BE2C (cell line): ENCODE results near the gene BARD1.
"Not testable (repeated sequence)": the region's sequence is repeated elsewhere in the genome, so short reads cannot be mapped to it uniquely, and the experiment has no call there.

Experiments used
- DNase-seq: peaks from one replicate; pipeline ENCODE4 v3.0.0-alpha.2; 2020
- H3K27me3 ChIP-seq: fragments of 250-450 bp; sonication (Bioruptor Pico); 2 replicates; pipeline ENCODE4 v1.5.1; 2020; ENCODE audit warnings: mild to moderate bottlenecking
- H3K36me3 ChIP-seq: fragments of 250-450 bp; sonication (Bioruptor Pico); 2 replicates; pipeline ENCODE4 v1.5.1; 2020; ENCODE audit warnings: mild to moderate bottlenecking
- H3K4me1 ChIP-seq: fragments of 250-450 bp; sonication (Bioruptor Pico); 2 replicates; pipeline ENCODE4 v1.5.1; 2020
- H3K4me3 ChIP-seq: 2 replicates; pipeline ENCODE4 v1.5.1; 2011; ENCODE audit warnings: low read depth, low read length
- H3K9me3 ChIP-seq: fragments of 250-450 bp; sonication (Bioruptor Pico); 2 replicates; pipeline ENCODE4 v1.5.1; 2020
- TF ChIP-seq, protein P1 (sequence below): IDR thresholded peaks from 2 replicates; pipeline ENCODE4 v1.5.1; 2012; ENCODE audit warnings: mild to moderate bottlenecking, low read depth, low read length

BARD1 gene

DNA sequence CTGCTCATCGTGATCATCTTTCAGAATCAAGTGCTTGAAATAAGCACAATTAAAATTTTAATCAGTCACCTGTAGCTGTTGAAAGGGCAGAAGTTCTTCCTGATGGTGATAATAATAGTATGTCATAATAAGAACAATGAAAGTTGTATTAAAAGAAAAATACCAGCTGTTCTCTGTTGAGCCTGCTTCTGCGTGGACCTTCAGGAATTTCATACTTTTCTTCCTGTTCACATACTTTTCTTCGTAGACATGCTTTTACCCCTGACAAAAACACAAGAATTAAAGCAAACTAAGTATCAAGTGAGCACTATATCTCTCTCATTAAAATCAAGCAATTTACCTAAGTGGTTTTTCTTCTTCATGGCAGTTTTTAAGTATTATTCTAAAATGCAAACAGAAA is 79.2 kb downstream of the BARD1 start:
- no peaks in the 10 kb centered on the region for H3K27me3 ChIP-seq
- no peak overlapping the region for H3K4me3 ChIP-seq
- DNase-seq, result no peak
- no peaks in the 10 kb centered on the region for H3K9me3 ChIP-seq
- TF ChIP-seq, protein P1, sequence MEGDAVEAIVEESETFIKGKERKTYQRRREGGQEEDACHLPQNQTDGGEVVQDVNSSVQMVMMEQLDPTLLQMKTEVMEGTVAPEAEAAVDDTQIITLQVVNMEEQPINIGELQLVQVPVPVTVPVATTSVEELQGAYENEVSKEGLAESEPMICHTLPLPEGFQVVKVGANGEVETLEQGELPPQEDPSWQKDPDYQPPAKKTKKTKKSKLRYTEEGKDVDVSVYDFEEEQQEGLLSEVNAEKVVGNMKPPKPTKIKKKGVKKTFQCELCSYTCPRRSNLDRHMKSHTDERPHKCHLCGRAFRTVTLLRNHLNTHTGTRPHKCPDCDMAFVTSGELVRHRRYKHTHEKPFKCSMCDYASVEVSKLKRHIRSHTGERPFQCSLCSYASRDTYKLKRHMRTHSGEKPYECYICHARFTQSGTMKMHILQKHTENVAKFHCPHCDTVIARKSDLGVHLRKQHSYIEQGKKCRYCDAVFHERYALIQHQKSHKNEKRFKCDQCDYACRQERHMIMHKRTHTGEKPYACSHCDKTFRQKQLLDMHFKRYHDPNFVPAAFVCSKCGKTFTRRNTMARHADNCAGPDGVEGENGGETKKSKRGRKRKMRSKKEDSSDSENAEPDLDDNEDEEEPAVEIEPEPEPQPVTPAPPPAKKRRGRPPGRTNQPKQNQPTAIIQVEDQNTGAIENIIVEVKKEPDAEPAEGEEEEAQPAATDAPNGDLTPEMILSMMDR, result no peak
- no peaks in the 10 kb centered on the region for H3K4me1 ChIP-seq
- H3K36me3 ChIP-seq, result peaks cover 21% of the 10 kb centered on the region

DNA sequence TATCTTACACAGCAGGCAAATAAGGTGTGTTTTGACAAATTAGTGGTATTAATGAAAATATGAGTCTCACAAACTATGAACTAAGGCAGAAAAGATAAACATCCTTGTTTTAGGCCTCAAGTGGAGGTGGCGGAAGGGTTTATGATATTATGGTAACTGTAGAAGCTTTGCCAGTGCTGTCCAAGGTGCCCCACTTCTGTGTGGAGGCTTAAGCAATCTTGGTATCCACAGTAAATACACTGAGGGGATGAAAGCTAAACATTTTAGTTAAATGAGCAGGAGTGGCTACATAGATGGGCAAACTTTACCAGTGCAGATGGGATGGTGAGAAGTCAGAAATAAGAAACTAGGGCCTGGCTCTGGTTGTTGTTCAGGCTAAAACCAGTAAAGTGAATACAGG is 84.7 kb downstream of the BARD1 start:
- no peaks in the 10 kb centered on the region for H3K4me1 ChIP-seq
- no peak for DNase-seq
- no peaks in the 10 kb centered on the region for H3K9me3 ChIP-seq
- H3K27me3 ChIP-seq, result no peaks in the 10 kb centered on the region
- H3K4me3 ChIP-seq, result no peak overlapping the region
- peaks cover 14% of the 10 kb centered on the region for H3K36me3 ChIP-seq
- TF ChIP-seq, protein P1, result no peak

DNA sequence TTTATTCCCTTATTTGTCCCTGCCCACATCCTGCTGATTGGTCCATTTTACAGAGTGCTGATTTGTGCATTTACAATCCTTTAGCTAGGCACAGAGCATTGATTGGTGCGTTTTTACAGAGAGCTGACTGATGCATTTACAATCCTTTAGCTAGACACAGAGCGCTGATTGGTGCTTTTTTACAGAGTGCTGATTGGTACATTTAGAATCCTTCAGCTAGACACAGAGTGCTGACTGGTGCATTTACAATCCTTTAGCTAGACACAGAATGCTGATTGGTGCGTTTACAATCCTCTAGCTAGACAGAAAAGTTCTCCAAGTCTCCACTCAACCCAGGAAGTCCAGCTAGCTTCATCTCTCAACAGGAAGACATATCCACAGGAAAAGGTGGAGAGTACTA is 91.6 kb downstream of the BARD1 start:
- DNase-seq, H3K36me3 ChIP-seq, H3K4me1 ChIP-seq, H3K9me3 ChIP-seq, H3K27me3 ChIP-seq, H3K4me3 ChIP-seq: not testable (repeated sequence)

DNA sequence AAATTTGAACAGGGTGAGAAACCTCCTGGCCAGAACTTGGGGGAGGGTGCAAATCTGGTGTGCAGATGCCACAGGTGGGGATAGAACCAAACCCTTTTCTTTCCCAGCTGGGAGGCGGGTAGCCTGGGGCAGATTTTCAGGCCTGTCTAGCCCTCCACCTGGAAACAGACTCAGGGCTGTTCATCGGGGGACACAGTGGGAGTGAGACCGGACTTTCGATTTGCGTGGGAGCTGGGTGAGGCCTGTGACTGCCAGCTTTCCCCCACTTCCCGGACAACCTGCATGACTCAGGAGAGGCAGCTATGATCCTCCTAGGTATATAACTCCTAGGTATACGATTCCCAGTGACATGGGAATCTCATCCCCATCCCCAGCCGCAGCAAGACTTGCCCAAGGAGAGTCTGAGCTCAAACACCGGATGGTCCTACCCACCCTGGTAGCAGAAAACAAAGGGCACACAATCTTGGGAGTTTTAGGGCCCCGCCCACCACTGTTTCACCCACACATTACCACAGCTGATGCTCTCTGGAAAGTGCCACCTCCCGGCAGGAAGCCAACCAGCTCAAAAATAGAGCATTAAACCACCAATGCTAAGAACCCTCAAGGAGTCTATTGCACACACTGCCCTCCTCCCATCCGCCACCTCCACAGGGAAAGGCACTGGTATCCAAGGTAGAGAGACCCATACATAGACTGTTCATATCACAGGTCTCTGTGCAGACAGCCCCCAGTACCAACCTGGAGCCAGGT is 92.5 kb downstream of the BARD1 start:
- H3K4me1 ChIP-seq, result no peaks in the 10 kb centered on the region
- TF ChIP-seq, protein P1, result no peak
- no peaks in the 10 kb centered on the region for H3K36me3 ChIP-seq
- no peak for DNase-seq
- no peak overlapping the region for H3K4me3 ChIP-seq
- no peaks in the 10 kb centered on the region for H3K27me3 ChIP-seq
- no peaks in the 10 kb centered on the region; the same call in 1 of the 2 replicates for H3K9me3 ChIP-seq

DNA sequence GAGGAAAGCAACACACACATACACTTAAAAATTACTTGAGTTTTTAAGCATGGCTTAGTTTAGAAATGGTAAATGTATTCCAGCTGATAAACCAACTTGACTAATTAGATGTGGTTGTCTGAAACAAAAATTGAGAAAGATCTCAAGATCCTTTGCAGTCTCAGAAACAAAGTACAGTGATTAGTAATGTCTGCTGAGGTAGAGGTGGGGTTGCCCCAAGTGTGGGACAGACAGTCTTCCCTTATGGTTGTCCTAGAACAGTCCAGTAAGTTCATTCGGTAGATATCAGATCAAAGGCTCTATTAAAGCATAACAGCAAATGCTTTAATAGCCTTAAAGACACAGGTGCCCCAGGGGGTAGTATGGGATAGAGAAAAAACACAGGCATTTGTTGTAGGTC is 94.5 kb downstream of the BARD1 start:
- H3K4me3 ChIP-seq, result no peak overlapping the region
- DNase-seq, result no peak
- no peaks in the 10 kb centered on the region; the same call in 1 of the 2 replicates for H3K9me3 ChIP-seq
- TF ChIP-seq, protein P1, result no peak
- H3K27me3 ChIP-seq, result no peaks in the 10 kb centered on the region
- no peaks in the 10 kb centered on the region for H3K4me1 ChIP-seq
- H3K36me3 ChIP-seq, result no peaks in the 10 kb centered on the region

DNA sequence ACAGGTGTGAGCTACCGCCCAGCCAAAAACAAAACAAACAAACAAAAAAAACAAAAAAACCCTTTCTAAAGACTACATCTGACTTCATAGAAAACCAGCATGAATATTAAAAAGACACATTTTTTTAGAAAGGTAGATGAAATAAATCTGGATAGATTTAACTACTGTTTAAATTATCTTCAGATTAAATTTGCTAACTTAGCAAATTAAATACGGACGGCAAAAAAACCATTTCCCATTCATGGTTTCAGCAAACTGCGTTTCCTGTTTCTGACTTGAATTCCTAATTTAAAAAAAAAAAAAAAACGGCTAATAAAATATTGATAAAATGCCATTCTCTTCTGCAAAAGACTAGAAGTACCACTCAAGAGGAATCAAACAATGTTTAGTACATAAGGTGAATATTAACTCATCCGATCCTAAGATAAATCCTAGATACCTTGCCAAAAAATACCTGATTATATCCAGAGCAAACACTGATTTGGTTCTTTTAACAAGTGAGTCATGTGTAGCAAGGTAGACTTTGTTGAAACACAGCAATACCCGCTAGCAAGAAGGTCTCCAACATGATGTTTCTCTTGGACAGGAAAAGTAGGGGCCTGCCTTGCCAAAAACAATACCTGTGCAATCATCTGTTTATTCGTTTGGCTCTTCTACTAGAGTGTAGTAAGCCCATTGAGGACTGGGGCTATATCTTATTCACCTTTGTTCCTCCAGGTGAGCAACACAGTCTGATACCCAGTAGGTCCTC is 96.2 kb downstream of the BARD1 start:
- H3K9me3 ChIP-seq, result no peaks in the 10 kb centered on the region; the same call in 1 of the 2 replicates
- DNase-seq, result no peak
- H3K36me3 ChIP-seq, result no peaks in the 10 kb centered on the region
- no peaks in the 10 kb centered on the region for H3K27me3 ChIP-seq
- H3K4me1 ChIP-seq, result no peaks in the 10 kb centered on the region
- TF ChIP-seq, protein P1, result no peak
- no peak overlapping the region for H3K4me3 ChIP-seq
